Germinal center (tissue), 1 donor: ENCODE data around the gene TRMT2A.

Experiments used
- DNase-seq: peaks from one replicate; pipeline ENCODE4 v3.0.0; 2012; ENCODE audit warnings: mixed read lengths, low spot score

TRMT2A gene

DNA sequence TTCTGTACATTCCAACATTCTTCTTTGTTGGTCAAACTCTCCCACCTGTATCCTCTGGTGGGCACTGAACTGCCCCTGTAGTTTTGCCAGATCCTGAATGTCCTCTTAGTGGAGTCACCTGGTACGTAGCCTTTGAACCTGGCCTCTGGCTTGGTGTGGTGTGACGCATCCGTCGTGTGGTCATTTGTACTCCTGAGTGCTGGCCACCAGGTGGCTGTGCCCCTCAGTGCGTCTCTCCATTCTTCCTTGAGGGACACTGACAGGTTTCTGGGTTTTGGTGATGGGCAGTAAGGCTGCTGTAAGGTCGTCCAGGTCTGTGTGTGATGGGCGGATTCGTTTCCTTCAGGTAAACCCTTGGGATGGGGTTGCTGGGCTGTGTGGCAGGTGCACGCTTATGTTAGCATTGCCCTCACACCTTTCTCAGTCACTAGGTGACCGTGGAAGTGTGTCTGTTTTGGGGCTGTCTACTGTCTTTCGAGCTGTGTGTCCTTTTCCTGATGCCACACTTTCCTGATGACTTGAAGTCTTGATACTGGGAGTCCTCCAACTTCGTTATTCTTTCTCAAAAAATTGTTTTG, 14.7 kb downstream of the TRMT2A start:
- no peak for DNase-seq

DNA sequence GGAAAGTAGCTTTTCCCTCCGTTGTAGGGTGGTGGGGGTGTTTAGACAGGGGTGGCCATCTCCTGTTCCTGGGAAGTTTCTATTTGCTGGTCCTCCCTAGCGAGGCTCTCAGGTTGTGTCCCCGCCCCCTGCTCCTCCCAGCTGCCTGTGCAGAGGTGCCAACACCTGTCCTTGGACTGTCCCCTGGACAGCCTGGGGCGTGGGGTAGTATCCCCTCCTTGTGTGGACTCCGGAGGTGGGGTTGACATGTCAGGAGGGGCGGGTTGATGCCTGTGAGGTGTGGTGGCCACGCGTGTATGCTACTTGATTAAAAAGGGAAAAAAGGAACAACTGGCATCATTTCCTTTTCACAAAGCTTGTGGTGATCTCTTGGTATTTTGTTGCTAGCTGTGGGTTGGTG, 15.4 kb downstream of the TRMT2A start:
- DNase-seq, result no peak

DNA sequence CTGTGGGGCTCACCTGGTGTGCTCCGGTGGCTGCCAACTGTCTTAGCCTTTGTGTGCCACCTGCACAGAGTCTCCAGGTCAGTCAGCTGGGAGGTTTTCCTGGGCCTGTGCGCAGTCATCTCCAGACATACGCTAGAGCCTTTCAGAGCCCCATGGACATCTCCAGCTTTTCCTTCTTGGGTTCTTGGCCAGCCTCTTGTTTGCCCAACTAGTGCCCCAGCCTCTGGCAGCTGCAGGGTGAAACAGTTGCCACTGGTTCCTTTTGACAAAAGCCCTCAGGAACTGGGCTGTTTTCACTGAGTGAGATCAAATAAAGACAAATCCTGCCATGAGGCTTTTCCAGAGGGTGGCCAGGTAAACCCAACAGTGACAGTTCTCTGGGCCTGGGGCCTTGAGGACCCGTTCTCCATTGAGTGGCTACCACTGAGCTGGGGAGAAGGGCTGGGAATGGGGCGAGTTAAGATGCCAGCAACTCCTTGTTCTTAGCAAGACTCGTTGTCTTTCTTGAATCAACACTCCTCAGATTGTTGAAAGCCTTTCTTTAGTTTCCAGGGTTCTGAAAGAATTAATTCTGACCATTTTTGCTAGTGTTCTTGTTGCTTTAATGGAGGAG, 17.8 kb downstream of the TRMT2A start:
- no peak for DNase-seq

DNA sequence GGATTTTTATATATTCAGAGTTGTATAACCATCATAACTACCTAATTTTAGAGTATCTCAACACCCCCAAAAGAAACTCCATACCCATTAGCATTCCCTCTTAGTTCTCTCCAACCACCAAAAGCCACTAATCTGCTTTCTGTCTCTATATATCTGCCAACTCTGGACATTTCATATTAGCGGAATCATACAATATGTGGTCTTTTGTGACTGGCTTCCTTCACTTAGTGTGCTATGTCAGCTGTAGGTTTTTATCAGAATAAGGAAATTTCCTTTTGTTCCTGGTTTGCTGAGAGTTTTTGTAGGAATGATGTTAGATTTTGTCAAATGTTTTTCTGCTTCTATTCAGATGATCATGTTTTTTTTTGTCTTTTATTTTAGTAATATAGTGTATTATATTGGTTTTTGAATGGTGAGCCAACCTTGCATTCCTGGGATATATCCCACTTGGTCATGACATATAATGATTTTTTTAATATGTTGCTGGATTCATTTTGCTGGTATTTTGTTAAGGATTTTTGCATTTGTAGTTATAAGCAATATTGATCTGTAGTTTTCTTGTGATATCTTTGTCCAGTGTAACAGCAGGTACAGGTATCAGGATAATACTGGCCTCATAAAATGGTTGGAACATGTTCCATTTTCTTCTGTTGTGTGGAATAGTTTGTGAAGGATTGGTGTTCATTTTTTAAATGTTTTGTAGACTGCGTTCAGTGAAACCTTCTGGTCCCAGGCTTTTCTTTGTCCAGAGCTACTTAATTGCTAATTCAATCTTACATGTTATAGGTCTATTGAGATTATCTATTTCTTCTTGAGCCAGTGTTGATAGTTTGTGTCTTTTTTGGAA, 20.2 kb downstream of the TRMT2A start:
- DNase-seq, result no peak

DNA sequence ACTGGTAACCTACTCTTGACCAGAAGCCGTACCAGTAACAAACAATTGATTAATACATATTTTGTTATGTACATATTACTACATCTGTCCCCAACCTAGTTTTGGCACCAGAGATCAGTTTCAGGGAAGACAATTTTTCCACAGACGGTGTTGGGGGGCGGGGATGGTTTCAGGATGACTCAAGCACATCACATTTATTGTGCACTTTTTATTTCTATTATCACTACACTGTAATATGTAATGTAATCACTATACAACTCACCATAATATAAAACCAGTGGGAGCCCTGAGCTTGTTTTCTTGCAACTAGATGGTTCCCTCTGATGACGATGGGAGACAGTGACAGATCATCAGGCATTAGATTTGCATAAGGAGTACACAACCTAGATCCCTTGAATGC, 21.5 kb downstream of the TRMT2A start:
- DNase-seq, result no peak

DNA sequence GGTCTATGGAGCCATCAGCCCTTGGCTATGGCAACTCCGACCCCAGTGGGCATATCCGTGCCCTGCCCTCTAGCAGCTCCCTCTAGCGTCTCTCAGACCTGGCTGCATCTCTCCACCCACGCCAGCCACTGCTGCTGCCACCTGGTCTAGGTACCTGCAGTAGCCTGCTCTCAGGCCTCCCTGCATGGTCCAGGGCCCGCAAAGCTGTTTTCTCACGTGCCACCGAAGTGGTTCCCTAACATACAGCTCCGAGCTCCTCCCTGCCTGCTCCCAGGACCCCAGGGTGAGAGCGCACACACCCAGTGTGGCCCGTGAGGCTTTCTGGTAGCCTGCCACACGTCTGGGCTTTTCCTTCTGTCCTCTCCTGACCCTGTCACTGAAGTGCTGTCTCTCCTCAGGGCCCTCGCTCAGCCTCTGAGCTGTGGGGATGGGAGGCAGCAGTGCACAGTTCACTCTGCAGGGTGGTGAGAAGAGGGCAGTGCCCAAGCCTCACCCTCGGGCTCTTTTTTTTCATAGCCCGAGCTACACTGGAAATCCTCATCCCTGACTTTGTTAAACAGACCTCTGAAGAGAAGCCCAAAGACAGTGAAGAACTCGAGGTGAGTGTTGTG, 22.7 kb downstream of the TRMT2A start:
- no peak for DNase-seq

DNA sequence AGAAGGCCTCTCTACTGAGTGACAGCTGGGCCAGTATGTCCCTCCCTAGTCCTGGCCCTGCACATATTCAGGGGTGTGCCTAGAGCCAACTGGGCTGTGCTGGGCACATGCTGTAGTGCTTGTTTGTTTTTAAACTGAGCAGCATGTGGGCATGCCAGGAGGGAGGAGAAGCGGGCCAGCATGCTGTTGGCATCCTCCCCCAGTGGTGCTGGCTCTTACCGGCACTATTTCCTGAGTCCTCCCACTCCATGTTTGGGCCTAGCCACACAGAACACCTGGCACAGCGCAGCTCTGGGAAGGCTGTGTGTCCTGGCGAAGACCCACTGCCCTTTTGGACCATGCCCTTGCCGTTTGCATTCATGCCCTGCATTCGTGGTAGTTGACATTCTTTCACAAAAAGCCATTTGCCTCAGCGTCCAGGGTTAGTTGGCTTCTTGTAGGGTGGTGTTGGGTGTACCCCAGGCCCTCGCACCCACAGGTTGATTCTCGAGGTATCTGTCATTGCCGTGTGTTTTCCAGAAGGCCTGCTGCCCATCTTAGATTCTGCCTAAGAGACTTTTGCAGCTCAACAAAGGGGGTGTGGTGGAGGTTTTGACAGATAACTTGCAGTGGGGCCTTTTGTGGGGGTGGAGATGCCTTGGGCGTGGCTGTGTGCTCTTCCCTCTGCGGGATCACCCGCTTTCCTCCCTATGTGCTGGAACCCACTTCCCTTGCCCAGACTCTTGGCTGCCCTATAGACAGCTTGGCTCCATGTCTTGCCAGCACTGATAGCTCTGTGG, 23.4 kb downstream of the TRMT2A start:
- no peak for DNase-seq

DNA sequence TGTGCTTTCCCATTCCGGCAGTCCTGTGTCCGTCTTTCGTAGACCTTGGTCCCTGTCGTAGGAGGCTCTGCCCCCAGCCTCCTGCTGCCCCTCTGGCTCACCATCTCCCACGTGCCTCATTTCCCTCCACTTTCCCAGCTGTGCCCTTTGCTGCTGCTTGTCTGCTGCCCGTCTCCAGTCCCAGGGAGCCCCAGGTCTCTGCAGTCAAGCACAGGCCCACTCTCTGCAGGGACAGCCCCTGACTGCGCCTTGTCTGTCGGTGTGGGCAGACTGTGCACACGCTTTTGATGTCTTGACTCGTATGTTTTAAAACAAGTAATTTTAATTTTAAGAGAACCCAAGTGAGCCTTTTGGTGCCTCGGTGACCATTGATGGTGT, 24.6 kb downstream of the TRMT2A start:
- no peak for DNase-seq

DNA sequence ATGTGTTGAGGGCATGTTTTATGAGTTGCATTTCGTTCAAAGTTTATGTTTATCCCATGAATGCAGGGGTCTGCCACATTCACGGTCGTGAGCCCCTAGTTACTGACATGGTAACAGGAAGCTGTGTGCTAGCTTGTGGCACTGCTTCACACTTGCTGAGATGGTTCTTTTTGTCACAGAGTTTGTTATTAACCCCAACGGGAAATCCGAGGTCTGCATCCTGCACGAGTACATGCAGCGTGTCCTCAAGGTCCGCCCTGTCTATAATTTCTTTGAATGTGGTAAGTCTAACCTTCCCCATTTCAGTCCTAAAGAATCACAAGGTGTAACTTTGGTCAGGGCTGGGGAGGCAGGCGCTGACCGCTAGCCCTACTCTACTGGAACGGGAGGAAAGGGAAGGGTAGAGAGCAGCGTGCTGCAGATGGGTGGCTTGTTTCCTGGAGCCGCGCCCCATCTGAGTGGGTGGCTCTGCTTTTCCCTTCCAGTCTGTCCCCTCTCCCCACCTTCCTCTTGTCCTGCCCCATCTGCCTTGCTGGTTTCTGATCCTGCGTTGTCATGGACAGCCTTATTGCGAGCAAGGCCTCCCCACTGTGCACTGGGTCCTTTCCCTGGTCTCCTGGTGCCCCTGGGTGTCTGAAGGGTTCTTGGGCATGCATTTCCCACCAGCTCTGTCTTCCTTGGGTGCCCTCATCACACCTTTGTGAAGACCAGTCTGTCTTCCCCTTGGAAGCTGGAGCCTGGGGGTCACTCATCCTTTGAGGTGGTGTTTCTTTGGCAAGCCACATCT, 25.1 kb downstream of the TRMT2A start:
- no peak for DNase-seq

DNA sequence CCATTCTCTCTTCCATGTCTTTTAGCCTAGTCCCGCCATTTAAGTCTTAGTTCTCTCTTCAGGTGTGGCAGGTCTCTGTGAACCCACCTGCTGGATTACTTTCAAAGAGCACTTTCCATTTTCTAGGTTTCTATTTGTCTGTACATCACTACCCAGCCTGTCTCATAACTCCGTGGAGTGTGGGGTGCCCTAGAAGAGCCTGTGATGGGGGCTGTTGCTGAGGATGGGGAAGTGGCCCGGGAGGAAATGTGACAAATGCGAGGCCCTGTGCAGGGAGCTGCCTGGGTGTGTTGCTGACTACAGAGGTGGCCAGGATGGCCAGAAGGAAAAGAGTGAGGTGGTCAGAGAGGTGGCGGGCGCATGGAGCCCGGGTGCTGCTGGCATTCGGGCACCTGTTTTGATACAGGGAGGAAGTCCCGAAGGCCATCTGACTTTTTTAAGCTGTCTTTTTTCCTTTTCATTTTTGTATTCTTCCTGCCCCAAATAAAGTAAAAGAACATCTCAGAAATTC, 26.2 kb downstream of the TRMT2A start:
- no peak for DNase-seq

DNA sequence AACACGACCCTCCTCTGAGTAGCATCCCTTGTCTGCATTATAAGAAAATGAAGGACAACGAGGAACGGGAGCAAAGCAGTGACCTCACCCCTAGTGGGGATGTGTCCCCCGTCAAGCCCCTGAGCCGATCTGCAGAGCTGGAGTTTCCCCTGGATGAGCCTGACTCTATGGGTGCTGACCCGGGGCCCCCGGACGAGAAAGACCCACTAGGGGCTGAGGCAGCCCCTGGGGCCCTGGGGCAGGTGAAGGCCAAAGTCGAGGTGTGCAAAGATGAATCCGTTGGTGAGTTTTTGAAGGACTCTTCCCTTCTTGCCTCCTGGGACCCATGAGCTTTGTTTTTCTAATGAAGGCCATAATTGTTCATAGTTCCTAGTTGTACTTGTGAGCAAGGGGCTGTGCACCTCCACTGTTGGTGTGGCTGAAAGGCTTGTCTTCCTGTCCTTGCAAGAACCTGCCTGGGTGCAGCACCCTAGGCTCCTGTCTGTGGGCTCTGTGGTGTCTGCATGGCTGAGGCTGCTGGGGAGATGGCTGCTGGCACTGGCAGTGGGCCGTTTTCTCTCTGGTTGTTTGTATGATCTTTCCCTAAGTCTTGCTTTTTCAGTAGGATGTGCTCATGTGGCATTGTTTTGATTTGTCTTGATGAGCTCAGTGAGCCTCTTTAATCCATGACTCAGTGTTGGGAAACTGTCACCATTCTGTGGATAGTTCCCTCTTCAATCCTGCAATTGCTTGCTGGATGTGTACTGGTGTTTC, 26.9 kb downstream of the TRMT2A start:
- DNase-seq, result no peak

DNA sequence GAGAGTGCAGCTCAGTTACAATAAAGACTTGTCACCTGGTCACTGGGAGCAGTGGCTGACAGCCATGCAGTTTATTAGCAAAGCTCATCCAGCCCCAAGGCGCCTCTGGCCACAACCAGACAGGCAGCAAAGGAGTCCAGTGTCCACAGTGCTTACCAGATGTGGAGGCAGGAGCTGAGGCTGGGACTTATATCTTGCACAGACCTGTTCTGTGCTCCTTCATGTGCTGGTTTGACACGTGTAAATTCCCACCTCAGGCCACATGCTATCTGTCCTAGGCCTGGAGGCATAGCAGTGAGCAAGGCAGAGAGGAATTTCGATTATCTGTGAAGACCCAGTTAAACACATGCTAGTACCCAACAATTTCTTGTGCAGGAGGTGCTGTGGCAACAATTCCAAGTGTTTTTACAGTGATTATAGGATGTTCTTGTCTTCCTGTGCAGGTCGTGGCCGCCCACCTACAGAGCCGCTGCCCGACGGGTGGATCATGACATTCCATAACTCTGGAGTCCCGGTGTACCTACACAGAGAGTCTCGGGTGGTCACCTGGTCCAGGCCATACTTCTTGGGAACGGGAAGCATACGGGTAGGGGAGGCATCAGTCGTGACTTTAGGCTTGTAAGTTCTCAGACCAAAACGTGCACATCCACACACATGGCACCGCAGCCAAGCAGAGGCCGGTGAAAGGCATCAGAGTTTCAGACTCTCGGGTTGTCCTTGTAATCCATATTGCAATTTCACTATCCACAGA, 27.6 kb downstream of the TRMT2A start:
- no peak for DNase-seq

DNA sequence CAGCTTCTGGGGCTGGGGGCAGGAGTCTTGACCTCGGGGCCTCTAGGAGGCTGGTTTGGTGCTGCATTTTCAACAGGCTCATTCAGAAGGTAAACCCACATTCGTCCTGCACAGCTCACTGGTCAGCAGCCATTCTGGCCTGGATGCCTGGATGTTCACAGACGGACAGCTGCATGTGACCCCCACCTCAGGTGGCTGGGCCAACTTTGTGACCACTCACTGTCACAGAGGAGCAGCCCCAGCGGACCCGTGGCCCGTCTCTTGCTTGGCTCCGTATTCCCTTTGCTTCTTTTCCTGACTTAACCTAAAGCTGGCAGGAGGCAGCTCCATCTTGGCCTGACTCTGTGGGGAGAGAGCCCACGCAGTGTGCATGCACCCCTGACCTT, 28.8 kb downstream of the TRMT2A start:
- no peak for DNase-seq

DNA sequence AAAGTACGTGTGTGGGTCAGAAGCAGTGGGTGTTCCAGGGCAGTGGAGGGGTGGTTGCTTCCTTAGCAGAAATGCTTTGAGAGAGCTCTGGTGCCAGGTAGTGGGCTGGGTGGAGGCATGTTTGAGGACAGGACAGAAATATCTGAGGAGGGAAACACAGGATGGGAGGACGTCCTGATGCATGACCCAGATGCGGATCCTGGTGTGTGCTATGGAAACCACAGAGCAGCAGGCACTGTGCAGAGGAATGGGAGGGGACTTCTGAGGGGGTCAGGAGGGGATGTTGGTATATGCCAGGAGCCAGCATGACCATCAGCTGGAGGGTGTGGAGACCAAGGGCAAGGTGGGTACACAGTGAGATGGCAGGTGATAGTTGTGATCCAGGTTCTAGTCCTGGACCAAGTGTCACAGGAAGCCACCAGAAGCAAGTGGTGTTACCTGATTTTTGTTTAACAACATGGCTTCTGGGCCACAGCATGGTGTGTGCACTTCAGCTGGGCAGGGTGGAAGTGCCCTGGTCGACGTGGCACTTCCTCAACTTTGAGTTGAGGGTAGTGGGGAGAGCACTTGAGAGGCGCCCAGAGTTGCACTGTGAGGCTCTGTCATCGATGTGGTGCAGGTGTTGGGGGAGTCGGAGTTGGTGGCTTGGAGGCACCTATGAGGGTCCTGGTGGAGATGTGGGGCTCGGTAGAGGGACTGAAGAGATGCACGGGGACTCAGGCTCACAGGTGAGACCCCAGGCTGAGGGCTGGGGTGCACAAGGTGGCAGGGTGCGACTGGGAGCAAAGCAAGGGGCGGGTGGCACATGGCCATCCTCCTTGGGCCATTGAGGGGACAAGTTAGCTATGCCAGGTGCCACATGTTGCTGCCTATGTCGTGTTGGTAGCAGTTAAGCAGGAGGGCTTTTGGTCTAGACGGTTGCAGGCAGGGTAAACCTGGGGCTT, 29.4 kb downstream of the TRMT2A start:
- DNase-seq, result no peak

DNA sequence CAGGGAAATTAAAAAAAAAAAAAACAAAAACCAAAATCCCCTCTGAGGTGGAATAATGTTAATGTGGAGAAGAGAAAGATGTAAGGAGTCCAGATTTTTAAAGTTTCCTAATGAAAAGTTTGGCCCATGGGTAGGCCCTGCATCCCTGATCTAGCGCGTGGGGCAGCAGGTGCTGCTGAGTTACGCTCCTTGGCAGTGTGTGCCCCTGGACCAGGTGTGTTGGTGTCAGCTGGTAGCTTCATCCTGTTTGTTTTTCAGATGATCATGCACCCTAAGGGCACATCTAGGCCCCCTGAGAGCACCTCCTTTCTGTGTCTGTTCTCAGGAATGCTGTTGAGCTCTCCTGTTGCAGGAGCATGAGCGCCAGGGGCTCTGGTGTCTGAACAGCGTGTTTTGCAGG, 30.3 kb downstream of the TRMT2A start:
- no peak for DNase-seq

DNA sequence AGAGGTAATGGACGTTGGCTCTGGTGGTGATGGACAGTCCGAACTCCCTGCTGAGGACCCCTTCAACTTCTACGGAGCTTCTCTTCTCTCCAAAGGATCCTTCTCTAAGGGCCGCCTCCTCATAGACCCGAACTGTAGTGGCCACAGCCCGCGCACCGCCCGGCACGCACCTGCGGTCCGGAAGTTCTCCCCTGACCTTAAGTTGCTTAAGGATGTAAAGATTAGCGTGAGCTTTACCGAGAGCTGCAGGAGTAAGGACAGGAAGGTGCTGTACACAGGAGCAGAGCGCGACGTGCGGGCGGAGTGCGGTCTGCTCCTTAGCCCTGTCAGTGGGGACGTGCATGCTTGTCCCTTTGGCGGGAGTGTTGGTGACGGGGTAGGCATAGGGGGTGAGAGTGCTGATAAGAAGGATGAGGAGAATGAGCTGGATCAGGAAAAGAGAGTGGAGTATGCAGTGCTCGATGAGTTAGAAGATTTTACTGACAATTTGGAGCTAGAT, 30.9 kb downstream of the TRMT2A start:
- DNase-seq, result no peak

DNA sequence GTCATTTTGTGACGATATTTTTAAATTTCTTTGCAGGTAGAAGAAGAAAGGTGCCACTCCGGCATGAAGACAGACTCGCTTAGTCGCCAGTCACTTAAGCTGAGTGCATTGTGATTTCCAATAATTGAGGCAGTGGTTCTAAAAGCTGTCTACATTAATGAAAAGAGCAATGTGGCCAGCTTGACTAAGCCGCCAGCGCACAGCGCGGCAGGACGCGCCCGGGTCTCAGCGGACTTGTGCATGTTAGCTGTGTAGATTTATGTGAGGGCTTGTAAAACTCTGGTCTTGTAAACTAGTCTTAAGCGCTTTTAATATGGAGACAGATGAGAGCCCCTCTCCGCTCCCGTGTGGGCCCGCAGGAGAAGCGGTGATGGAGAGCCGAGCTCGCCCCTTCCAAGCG, 31.4 kb downstream of the TRMT2A start:
- DNase-seq, result no peak
